GM21360 (cell line): ENCODE results near the gene PRSS27.

Experiments
- ATAC-seq: cut with Tn5 transposase; IDR thresholded peaks from one replicate; pipeline ENCODE4 v1.9.1; 2021; ENCODE audit warnings: mild to moderate bottlenecking, moderate library complexity; ENCODE audit not compliant: unreplicated experiment

The PRSS27 gene

GRCh38 chr16:2728034-2728433, 8.0 kb upstream of the PRSS27 start:
- no peak for ATAC-seq

GRCh38 chr16:2726923-2727322, 6.9 kb upstream of the PRSS27 start:
- no peak for ATAC-seq

GRCh38 chr16:2724816-2725348, 4.9 kb upstream of the PRSS27 start:
- ATAC-seq, result no peak

- ATAC-seq, result no peak
These were observed 4.2 kb upstream of the PRSS27 start for GRCh38 chr16:2724088-2724676.

- peak; percentile 1 for ATAC-seq
These were observed 1.7 kb upstream of the PRSS27 start for GRCh38 chr16:2721634-2722173.

GRCh38 chr16:2720719-2721633, 952 bp upstream of the PRSS27 start:
- peak; percentile 71 for ATAC-seq

GRCh38 chr16:2719328-2720063, 528 bp downstream of the PRSS27 start:
- no peak for ATAC-seq

GRCh38 chr16:2717383-2718263, 2.4 kb downstream of the PRSS27 start:
- ATAC-seq, result no peak

GRCh38 chr16:2716948-2717347, 3.1 kb downstream of the PRSS27 start:
- ATAC-seq, result no peak

- no peak for ATAC-seq
These were observed 3.8 kb downstream of the PRSS27 start for GRCh38 chr16:2715966-2716885.

- ATAC-seq, result no peak
These were observed 4.5 kb downstream of the PRSS27 start for GRCh38 chr16:2715519-2715918.

- no peak for ATAC-seq
These were observed 5.0 kb downstream of the PRSS27 start for GRCh38 chr16:2715064-2715463.

- ATAC-seq, result no peak
These were observed 5.8 kb downstream of the PRSS27 start for GRCh38 chr16:2713985-2714774.

- no peak for ATAC-seq
These were observed 6.5 kb downstream of the PRSS27 start for GRCh38 chr16:2713523-2713922.

- ATAC-seq, result no peak
These were observed 7.5 kb downstream of the PRSS27 start for GRCh38 chr16:2712546-2712945.

- no peak for ATAC-seq
These were observed 8.0 kb downstream of the PRSS27 start for GRCh38 chr16:2712063-2712441.

GRCh38 chr16:2711370-2712062, 8.5 kb downstream of the PRSS27 start:
- ATAC-seq, result no peak
